WERI-Rb-1 (cell line): ENCODE measurements around the gene ADAMTS20.

Source experiments
- DNase-seq: peaks from one replicate; pipeline ENCODE4 v3.0.0-alpha.2; 2020
- H3K27ac ChIP-seq: fragments of 250-450 bp; sonication (Bioruptor Pico); 2 replicates; pipeline ENCODE4 v1.5.1; 2020; ENCODE audit warnings: mild to moderate bottlenecking, moderate library complexity
- H3K27me3 ChIP-seq: fragments of 250-450 bp; sonication (Bioruptor Pico); 2 replicates; pipeline ENCODE4 v1.5.1; 2021; ENCODE audit warnings: mild to moderate bottlenecking, low read depth, moderate library complexity; ENCODE audit not compliant: insufficient read depth, severe bottlenecking
- H3K36me3 ChIP-seq: fragments of 250-450 bp; sonication (Bioruptor Pico); 2 replicates; pipeline ENCODE4 v1.5.1; 2020; ENCODE audit warnings: mild to moderate bottlenecking, moderate library complexity
- H3K4me3 ChIP-seq: 2 replicates; pipeline ENCODE4 v1.5.1; 2011; ENCODE audit warnings: low read depth, mild to moderate bottlenecking, control low read depth, low read length
- H3K9me3 ChIP-seq: fragments of 250-450 bp; sonication (Bioruptor Pico); 2 replicates; pipeline ENCODE4 v1.5.1; 2021; ENCODE audit warnings: mild to moderate bottlenecking, moderate library complexity; ENCODE audit not compliant: severe bottlenecking
- CTCF ChIP-seq: IDR thresholded peaks from 2 replicates; pipeline ENCODE4 v1.5.1; 2011; ENCODE audit warnings: low read depth, mild to moderate bottlenecking, control low read depth, inconsistent platforms, low read length

ADAMTS20 gene

DNA sequence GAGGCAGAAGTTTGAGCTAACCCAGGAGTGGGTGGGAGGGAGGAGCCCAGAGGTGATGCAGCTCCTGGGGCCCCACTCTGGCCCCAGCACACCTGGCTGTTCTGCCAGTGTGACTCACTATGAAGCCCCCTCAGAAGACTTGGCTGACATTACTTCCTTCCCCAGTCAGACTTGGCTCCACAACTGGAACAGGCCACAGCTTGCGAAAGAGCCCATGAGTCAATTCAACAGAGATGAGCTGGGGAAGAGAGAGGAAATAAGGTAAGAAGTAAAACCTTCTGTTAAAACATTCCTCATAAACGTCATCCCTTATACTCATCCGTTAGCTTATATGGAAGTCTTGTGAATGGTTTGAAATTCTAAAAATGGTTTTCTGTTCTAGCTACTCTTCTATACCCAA, 245.9 kb downstream of the ADAMTS20 start:
- no peak for DNase-seq
- Histone ChIP-seq H3K27me3 (no peaks in the 10 kb centered on the region), H3K27ac (no peak overlapping the region), H3K4me3 (no peak overlapping the region), H3K36me3 (no peaks in the 10 kb centered on the region), H3K9me3 (no peaks in the 10 kb centered on the region)
- TF ChIP-seq CTCF, result no peak

DNA sequence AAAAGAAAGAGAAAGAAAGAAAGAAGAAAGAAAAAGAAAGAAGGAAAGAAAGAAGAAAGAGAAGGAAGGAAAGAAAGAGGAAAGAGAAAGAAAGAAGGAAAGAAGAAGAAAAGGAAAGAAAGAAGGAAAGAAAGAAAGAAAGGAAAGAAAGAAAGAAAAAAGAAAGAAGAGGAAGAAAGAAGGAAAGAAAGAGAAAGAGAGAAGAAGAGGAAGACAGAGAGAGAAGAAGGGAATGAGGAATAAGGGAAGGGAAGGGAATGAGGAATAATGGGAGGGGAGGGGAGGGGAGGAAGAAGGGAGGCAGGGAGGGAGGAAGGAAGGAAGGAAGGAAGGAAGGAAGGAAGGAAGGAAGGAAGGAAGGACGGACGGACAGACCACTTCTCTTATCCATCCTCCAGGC, 246.9 kb downstream of the ADAMTS20 start:
- Histone ChIP-seq H3K9me3 (no peaks in the 10 kb centered on the region), H3K27me3 (no peaks in the 10 kb centered on the region), H3K27ac (no peak overlapping the region), H3K36me3 (no peaks in the 10 kb centered on the region), H3K4me3 (no peak overlapping the region)
- DNase-seq, result no peak
- TF ChIP-seq CTCF, result no peak
